Spleen (tissue), 13 donors: ENCODE results near the gene PYGO2. TPM values are rescaled to one million over a fixed set of nuclear protein-coding genes. Genes with fewer than 3 reads are reported as not detected.

ENCODE experiments used
- DNase-seq: peaks from one replicate; pipeline ENCODE4 v3.0.0-alpha.2; 2020
- H3K27ac ChIP-seq, 8 donors: fragments of 200-600 bp; sonication (generic) in 7 of 8; 1 replicate in 4 of 8; 2 replicates in 4 of 8; pipeline versions ENCODE4 v1.5.0 to v1.8.0; 2016 to 2021; ENCODE audit warnings: inconsistent platforms in 4 of 8, mild to moderate bottlenecking in 4 of 8, moderate library complexity in 1 of 8
- H3K27me3 ChIP-seq, 7 donors: fragments of 200-600 bp; sonication (generic) in 6 of 7; replicated peaks in 1 of 7; 1 replicate in 4 of 7; 2 replicates in 3 of 7; pipeline versions ENCODE4 v1.5.0 to v1.8.0; 2016 to 2021; ENCODE audit warnings: inconsistent platforms in 3 of 7, mild to moderate bottlenecking in 1 of 7
- H3K36me3 ChIP-seq, 6 donors: fragments of 200-600 bp; sonication (generic) in 5 of 6; 1 replicate in 4 of 6; 2 replicates in 2 of 6; pipeline versions ENCODE4 v1.5.0 to v1.8.0; 2016 to 2021; ENCODE audit warnings: inconsistent platforms in 2 of 6
- H3K4me1 ChIP-seq, 6 donors: fragments of 200-600 bp; sonication (generic) in 5 of 6; 1 replicate in 3 of 6; 2 replicates in 3 of 6; pipeline versions ENCODE4 v1.5.0 to v1.8.0; 2016 to 2021; ENCODE audit warnings: inconsistent platforms in 3 of 6
- H3K4me3 ChIP-seq, 8 donors: fragments of 200-600 bp; sonication (generic) in 7 of 8; 1 replicate in 4 of 8; 2 replicates in 4 of 8; pipeline versions ENCODE4 v1.5.0 to v1.8.0; 2016 to 2021; ENCODE audit warnings: inconsistent platforms in 4 of 8, mild to moderate bottlenecking in 4 of 8, moderate library complexity in 2 of 8
- H3K9me3 ChIP-seq, 8 donors: fragments of 200-600 bp; sonication (generic) in 7 of 8; 1 replicate in 4 of 8; 2 replicates in 4 of 8; pipeline versions ENCODE4 v1.5.0 to v1.8.0; 2016 to 2021; ENCODE audit warnings: inconsistent platforms in 4 of 8
- POLR2A ChIP-seq, 3 donors: fragments of 450-650 bp; IDR thresholded peaks; one replicate each; pipeline ENCODE4 v1.5.1; 2017; ENCODE audit warnings: antibody characterized with exemption in 3 of 3, mild to moderate bottlenecking in 1 of 3
- POLR2AphosphoS5 ChIP-seq, 3 donors: sonication (generic); formaldehyde crosslinking; IDR thresholded peaks; one replicate each; pipeline ENCODE4 v1.5.1; 2017; ENCODE audit warnings: antibody characterized with exemption in 3 of 3
- WGBS, 5 donors: extraction: QIAGEN DNeasy Blood & Tissue Kit in 3 of 5; methylation state at CpG; one replicate each; pipeline versions ENCODE4 v1.1.5 to v1.1.7; 2013 to 2018; 5-methylcytosine and 5-hydroxymethylcytosine counted together
- intact Hi-C: fragments of 100-400 bp; cut with DNase I; formaldehyde crosslinking; loops from one replicate; pipeline ENCODE4 v1.15.0; 2023; ENCODE audit warnings: low total_unique reads
- long read RNA-seq, 2 donors: transcript quantifications; one replicate each; lab custom pipeline, GENCODE V29; 2026
- polyA plus RNA-seq, 3 donors: library from polyadenylated mRNA; stranded (reverse); fragments of 200-250 nt; gene quantifications; one replicate each; pipeline ENCODE4 v1.2.1, GENCODE V29; 2013
- total RNA-seq, 7 donors: library from RNA; depleted of rRNA in 3 of 7; stranded (reverse); fragments of >200 nt in 3 of 7; fragmentation: NEBNext Ultra II Directional in 4 of 7; extraction: Animal tissue kit (Norgen Biotek cat#: 25700) in 4 of 7; gene quantifications; one replicate each; pipeline versions ENCODE4 v1.1.0 to v1.2.1, GENCODE V29; 2016 to 2021
- TF ChIP-seq, protein P1 (sequence below), 11 experiments: fragments of 200-600 bp in 7 of 11; fragments of 450-650 bp in 4 of 11; sonication (generic) in 4 of 11; IDR thresholded peaks in 8 of 11; conservative IDR thresholded peaks in 3 of 11; 1 replicate in 7 of 11; 2 replicates in 4 of 11; pipeline versions ENCODE4 v1.4.0 to v1.8.0; 2016 to 2021; ENCODE audit warnings: antibody characterized with exemption in 11 of 11, inconsistent platforms in 4 of 11, mild to moderate bottlenecking in 1 of 11
- donor health status: healthy with polysubstance abuse.
- donor health status: DM: no; HTN: no; CAD: no; lungs with moderate emphysema.
- donor health status: DM: no; HTN: no; CAD: no.
- donor health status: Bipolar disorder and iron deficiency.
- donor health status: healthy.
- donor health status: DM: no; HTN: no; CAD: no.
- donor health status: DM: yes; HTN: yes; CAD: no.

PYGO2 gene, protein sequence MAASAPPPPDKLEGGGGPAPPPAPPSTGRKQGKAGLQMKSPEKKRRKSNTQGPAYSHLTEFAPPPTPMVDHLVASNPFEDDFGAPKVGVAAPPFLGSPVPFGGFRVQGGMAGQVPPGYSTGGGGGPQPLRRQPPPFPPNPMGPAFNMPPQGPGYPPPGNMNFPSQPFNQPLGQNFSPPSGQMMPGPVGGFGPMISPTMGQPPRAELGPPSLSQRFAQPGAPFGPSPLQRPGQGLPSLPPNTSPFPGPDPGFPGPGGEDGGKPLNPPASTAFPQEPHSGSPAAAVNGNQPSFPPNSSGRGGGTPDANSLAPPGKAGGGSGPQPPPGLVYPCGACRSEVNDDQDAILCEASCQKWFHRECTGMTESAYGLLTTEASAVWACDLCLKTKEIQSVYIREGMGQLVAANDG
- 10 to 100 TPM; 28.4 to 36.6 (median 35.5) TPM for total RNA-seq
- 10 to 100 TPM; 19.8 to 35.7 (median 19.9) TPM for polyA plus RNA-seq
- long read RNA-seq, donor 1, transcript PYGO2-202 (3 exons, 3,146 nt), result major isoform, 18 of 18 reads
- long read RNA-seq, donor 1, partial matches to known transcripts, result 0 of 18 reads
- long read RNA-seq, donor 1, other reads (novel, unspliced or antisense), result 0 of 18 reads
- long read RNA-seq, donor 2, transcript PYGO2-202 (3 exons, 3,146 nt), result major isoform, 10 of 10 reads
- long read RNA-seq, donor 2, partial matches to known transcripts, result 0 of 10 reads
- long read RNA-seq, donor 2, other reads (novel, unspliced or antisense), result 0 of 10 reads

DNA sequence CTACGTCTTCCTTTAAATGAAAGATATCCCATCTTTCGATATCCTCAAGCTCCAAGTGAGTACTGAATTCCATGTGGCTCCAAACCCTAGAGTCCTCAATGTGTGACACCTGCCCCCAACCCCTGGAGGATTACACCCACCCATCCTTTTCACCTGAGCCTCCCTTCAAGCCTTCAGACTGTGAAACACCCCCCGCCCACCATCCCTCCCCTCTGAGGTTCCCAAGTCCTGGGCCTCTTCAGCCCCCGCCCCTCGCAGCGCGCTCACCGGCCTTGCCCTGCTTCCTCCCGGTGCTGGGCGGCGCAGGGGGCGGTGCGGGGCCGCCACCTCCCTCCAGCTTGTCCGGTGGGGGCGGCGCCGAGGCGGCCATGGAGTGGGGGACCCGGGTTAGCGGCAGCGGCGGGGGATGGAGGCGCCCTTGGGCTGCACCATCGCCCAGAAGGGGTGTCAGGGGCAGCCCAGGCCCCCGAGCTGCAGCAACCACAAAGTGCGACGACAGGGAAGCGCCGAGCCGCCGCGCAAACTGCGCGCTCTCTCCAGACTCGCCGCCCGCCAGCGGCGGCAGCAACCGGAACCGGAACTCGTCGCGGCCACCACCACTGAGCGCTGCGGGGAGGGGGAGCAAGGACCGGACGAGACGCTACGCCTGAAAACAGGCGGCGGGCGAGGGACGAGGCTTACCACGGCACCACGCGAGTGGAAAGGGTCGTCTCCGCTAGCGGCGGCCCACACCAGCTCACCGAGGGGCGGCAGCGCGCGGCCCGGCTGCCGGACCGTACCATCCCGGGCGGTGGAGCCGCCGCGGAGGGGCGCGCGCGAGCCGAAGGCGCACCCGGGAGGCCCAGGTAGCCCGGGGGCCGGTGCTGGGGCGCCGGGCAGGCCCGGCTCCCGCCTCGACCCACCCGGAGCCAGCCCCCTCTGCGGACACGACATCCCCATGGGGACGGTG lies at the start of gene PYGO2:
Gene PYGO2, minus strand, starts transcription at position 576 of the 949 bp plus-strand sequence. Its CDS starts 206 bp downstream, at position 370.
- peak within 1 kb of the TSS; percentile 80 to 97 (median 88) for H3K4me3 ChIP-seq
- peaks cover 27 to 95% (median 59%) of the 10 kb centered on the region in 6 donors for H3K4me1 ChIP-seq
- peak; percentile 96 for DNase-seq
- intact Hi-C loops, result loop anchor here (5.0 kb wide), 1 partner anchor 41 kb away; the partner anchor contains the start of gene ZBTB7B
- 0 to 2% (median 0%) methylated on average over 24 to 93 of the region's 93 CpGs for WGBS, 5 donors
- H3K27me3 ChIP-seq, result no peaks in the 10 kb centered on the region
- H3K9me3 ChIP-seq, result no peaks in the 10 kb centered on the region
- peak within 1 kb of the TSS; percentile 85 to 99 (median 98) for H3K27ac ChIP-seq
- H3K36me3 ChIP-seq, result peaks cover 0 to 62% (median 54%) of the 10 kb centered on the region in 6 donors
- TF ChIP-seq, protein P1, sequence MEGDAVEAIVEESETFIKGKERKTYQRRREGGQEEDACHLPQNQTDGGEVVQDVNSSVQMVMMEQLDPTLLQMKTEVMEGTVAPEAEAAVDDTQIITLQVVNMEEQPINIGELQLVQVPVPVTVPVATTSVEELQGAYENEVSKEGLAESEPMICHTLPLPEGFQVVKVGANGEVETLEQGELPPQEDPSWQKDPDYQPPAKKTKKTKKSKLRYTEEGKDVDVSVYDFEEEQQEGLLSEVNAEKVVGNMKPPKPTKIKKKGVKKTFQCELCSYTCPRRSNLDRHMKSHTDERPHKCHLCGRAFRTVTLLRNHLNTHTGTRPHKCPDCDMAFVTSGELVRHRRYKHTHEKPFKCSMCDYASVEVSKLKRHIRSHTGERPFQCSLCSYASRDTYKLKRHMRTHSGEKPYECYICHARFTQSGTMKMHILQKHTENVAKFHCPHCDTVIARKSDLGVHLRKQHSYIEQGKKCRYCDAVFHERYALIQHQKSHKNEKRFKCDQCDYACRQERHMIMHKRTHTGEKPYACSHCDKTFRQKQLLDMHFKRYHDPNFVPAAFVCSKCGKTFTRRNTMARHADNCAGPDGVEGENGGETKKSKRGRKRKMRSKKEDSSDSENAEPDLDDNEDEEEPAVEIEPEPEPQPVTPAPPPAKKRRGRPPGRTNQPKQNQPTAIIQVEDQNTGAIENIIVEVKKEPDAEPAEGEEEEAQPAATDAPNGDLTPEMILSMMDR (IDR thresholded peaks at IDR 0.05 in 8 of 11, conservative IDR thresholded peaks at IDR 0.05 in 3 of 11), result peak; percentile 33 to 80 (median 69)
- TF ChIP-seq POLR2A (IDR thresholded peaks at IDR 0.05) (peak in 2 of 3 donors; percentile 59 to 81), POLR2AphosphoS5 (IDR thresholded peaks at IDR 0.05) (peak; percentile 93 to 97 (median 95))

DNA sequence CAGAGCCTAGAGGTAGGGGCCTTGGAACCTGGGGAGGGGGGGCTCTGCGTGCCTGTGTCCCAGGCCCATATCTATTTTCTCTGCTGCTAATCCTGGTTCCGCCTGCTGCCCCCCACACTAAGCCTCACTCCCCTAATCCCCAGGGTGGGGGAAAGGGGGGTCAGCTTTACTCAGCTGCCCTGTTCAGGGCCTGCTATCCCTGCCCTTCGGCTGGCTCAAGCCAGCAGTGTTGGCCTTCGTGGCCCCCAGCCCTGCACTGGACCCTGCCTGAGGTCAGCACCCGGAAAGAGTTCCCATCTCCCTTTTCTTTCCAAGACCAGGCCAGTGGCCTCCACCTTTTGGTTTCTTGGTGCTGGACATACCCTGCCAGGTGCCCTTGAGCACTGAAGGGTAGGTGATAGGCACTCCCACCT lies 49.4 kb upstream of the PYGO2 start:
- H3K36me3 ChIP-seq, result peaks cover 0 to 35% (median 16%) of the 10 kb centered on the region in 6 donors
- 73 to 88% (median 83%) methylated on average over 5 of the region's 5 CpGs for WGBS, 5 donors
- H3K4me1 ChIP-seq, result peaks cover 35 to 100% (median 100%) of the 10 kb centered on the region in 6 donors
- peak overlapping the region; percentile 35 to 99 (median 95) for H3K27ac ChIP-seq
- TF ChIP-seq POLR2AphosphoS5 (IDR thresholded peaks at IDR 0.05) (no peak), POLR2A (IDR thresholded peaks at IDR 0.05) (no peak)
- TF ChIP-seq, protein P1 (IDR thresholded peaks at IDR 0.05 in 8 of 11, conservative IDR thresholded peaks at IDR 0.05 in 3 of 11), result no peak
- H3K27me3 ChIP-seq, result no peaks in the 10 kb centered on the region
- H3K4me3 ChIP-seq, result peak overlapping the region in 4 of 8 donors; percentile 35 to 76 (median 40)
- intact Hi-C loops, result no loop called here
- peak; percentile 76 for DNase-seq
- no peaks in the 10 kb centered on the region for H3K9me3 ChIP-seq

DNA sequence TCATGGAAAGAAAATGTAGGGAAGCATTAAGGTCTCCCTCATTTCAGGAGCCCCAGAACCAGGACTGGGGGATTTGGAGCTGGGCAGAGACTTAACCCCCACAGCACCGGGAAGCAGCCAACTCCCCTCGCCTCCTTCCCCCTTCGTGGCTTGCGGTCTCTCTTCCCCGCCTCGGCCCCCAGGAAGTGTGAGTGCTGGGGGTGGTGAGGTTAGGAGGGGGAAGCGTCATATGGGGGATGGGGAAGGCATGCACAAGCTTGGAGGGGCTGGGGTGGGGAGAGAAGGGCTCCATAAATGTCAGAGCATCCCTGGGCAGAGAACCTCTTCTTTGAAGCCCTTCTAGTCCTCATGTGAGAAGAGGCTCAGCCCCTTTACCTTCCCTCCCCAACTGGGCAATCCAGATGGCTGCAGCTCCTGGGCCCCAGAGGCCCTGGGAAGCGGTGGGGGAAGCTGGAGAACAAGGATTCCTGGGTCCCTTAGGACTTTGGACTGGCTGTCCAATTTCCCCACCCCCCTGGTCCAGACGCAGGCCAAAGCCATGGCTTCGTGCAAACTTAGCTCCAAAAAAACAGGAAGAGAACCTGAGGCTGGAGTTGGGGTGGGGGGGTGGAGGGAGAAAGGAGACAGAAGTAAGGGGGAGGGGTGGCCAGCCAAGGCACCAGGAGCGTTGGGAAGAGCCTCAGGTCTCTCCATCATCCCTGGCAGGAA lies 48.8 kb upstream of the PYGO2 start:
- intact Hi-C loops, result no loop called here
- Histone ChIP-seq H3K4me3 (peak overlapping the region in 7 of 8 donors; percentile 14 to 76 (median 35)), H3K36me3 (peaks cover 0 to 28% (median 12%) of the 10 kb centered on the region in 6 donors), H3K4me1 (peaks cover 40 to 100% (median 100%) of the 10 kb centered on the region in 6 donors), H3K27ac (peak overlapping the region in 7 of 8 donors; percentile 60 to 99 (median 95)), H3K9me3 (no peaks in the 10 kb centered on the region), H3K27me3 (no peaks in the 10 kb centered on the region)
- DNase-seq, result peak; percentile 83
- no peak for TF ChIP-seq POLR2A (IDR thresholded peaks at IDR 0.05)
- TF ChIP-seq POLR2AphosphoS5 (IDR thresholded peaks at IDR 0.05), result peak in 2 of 3 donors; percentile 37 to 67
- 29 to 45% (median 35%) methylated on average over 11 of the region's 11 CpGs for WGBS, 5 donors
